DND-41 (cell line): ENCODE data around the gene CEACAM1.

Experiments used
- CTCF ChIP-seq: IDR thresholded peaks from 2 replicates; pipeline ENCODE4 v1.5.1; 2012; ENCODE audit warnings: borderline replicate concordance, low read length, moderate library complexity, mild to moderate bottlenecking; ENCODE audit not compliant: poor library complexity, severe bottlenecking; ENCODE audit errors: extremely low read depth
- EZH2 ChIP-seq: IDR thresholded peaks from 3 replicates; pipeline ENCODE4 v1.6.1; 2012; ENCODE audit warnings: borderline replicate concordance, low read depth, mild to moderate bottlenecking, moderate library complexity, low read length, inconsistent platforms; ENCODE audit not compliant: severe bottlenecking

- no peak for TF ChIP-seq EZH2
- no peak for TF ChIP-seq CTCF
Observed at GRCh38 chr19:42497492-42498168, 30.7 kb downstream of the CEACAM1 start.
